ENCODE data around the gene SCAPER.

Gene SCAPER

DNA sequence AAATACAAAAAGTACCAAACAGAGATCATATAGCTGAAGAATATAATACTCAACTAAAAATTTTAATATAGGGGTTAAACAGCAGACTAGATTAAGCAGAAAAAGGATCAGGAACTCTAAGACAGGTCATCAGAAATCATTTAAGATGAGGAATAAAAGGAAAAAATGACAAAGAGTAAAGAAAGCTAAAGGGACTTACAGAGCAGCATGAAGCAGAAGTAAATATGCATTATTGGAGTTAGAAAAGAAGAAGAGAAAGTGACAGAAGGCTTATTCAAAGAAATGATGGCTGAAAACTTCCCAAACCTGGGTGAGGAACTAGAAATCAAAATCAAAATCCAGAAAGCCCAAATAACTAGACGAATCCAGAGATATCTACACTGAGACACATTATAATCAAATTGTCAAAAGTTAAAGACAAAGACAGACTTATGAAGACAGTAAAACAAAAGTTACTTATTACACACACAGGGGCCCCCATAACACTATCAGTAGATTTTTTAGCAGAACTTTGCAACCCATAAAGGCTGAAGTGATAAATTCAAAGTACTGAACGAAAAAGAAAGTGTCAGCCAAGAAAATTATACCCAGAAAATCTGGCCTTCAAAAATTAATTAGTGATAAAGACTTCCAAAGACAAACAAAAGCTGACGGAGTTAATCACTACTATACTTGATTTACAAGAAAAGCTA lies 95.6 kb downstream of the SCAPER start:
- POLR2A ChIA-PET: no interaction called here
- TF ChIP-seq, protein P1, sequence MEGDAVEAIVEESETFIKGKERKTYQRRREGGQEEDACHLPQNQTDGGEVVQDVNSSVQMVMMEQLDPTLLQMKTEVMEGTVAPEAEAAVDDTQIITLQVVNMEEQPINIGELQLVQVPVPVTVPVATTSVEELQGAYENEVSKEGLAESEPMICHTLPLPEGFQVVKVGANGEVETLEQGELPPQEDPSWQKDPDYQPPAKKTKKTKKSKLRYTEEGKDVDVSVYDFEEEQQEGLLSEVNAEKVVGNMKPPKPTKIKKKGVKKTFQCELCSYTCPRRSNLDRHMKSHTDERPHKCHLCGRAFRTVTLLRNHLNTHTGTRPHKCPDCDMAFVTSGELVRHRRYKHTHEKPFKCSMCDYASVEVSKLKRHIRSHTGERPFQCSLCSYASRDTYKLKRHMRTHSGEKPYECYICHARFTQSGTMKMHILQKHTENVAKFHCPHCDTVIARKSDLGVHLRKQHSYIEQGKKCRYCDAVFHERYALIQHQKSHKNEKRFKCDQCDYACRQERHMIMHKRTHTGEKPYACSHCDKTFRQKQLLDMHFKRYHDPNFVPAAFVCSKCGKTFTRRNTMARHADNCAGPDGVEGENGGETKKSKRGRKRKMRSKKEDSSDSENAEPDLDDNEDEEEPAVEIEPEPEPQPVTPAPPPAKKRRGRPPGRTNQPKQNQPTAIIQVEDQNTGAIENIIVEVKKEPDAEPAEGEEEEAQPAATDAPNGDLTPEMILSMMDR (IDR thresholded peaks at IDR 0.05; ENCODE audit: insufficient read depth, low read length, missing control alignments): no peak
- CTCF ChIA-PET: interaction anchor here (0.7 kb wide), 1 partner anchor 618 kb away, joined by 3 read pairs; no protein-coding TSS in a partner anchor
- no peak overlapping the region for H3K4me3 ChIP-seq (ENCODE audit: low read depth, low read length)
- DNase-seq (ENCODE audit: low read depth, low spot score): no peak

DNA sequence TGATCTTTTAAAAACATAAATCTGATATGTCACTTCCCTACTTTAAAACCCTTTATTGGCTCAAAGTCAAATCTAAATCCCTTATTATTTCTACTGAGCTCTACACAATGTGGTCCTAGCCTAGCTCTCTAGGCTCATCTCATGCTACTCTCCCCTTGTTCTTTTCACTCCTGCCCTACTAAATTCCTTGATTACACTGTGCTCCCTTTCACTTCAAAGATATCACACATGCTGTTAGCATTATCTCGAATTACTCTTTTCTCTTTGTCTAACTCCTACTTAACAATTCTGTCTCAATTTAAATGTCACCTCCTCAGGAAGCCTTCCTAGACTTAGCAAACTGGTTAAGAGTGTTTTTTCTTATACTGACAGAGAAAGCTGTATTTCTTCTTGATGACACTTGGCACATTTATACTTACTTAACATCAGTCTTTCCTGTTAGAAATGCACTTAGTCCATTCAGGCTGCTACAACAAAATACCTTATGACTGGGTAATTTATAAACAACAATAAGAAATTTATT lies 102.0 kb downstream of the SCAPER start:
- no peak for DNase-seq (ENCODE audit: low read depth, low spot score)
- TF ChIP-seq, protein P1 (IDR thresholded peaks at IDR 0.05; ENCODE audit: insufficient read depth, low read length, missing control alignments): no peak
- POLR2A ChIA-PET: no interaction called here
- CTCF ChIA-PET: no interaction called here
- no peak overlapping the region for H3K4me3 ChIP-seq (ENCODE audit: low read depth, low read length)

DNA sequence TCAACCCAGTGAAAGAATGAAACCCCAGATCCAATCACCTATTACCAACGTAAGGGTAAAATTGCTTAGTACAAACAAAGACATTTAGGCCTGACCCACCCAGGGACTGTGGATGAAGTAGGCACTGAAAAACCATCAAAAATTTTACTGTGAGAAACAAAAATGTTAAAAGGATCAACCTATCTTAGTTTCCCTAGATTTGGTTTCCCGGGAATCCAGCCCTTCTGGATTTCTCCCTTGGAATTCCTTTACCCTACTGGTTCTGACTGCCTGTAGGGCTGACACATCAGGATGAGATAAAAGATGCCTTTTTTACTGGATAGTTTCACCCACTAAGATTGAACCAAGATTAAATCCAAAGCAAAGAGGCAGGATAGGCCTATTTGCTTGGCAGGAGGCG lies 102.7 kb downstream of the SCAPER start:
- no peak overlapping the region for H3K4me3 ChIP-seq (ENCODE audit: low read depth, low read length)
- ChIA-PET POLR2A (no interaction called here), CTCF (no interaction called here)
- TF ChIP-seq, protein P1 (IDR thresholded peaks at IDR 0.05; ENCODE audit: insufficient read depth, low read length, missing control alignments): no peak
- DNase-seq (ENCODE audit: low read depth, low spot score): no peak

DNA sequence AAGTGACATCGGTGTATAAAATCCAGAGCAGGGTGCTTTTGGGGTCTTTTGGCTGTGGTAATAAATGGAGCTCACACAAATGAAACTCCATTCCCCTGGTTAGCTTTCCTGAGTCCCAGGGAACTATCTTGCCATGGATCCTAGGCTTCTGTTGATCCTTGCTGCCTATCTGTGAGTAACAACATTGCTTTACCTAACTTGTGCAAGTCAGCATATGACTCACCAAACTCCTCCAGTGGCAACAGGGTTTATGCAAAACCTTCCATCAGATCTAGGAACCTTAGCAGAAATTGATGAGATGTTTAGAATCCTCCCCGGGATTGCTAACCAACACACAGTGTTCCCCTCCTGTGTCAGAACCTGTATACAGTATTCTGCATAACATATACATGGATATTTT lies 105.4 kb downstream of the SCAPER start:
- TF ChIP-seq, protein P1 (IDR thresholded peaks at IDR 0.05; ENCODE audit: insufficient read depth, low read length, missing control alignments): no peak
- POLR2A ChIA-PET: no interaction called here
- CTCF ChIA-PET: no interaction called here
- H3K4me3 ChIP-seq (ENCODE audit: low read depth, low read length): no peak overlapping the region
- peak; percentile 38 for DNase-seq (ENCODE audit: low read depth, low spot score)

DNA sequence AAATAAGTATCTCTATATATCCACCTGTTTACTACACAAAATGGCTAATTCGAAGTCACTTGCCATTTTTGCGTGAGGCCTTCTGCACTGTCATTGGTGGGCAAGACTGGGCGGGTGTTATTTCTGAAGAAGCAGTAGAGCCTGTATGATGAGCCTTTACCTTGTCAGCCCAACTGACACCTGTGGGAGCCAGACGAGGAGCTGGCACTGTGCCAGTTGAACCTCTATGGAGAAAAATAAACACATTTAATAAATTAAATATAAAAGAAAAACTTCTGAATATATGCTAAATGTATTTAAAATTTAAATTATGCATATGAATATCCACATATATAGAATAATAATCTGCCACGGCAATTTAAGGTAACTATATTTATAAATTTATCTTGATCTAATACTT lies 109.9 kb downstream of the SCAPER start:
- CTCF ChIA-PET: no interaction called here
- H3K4me3 ChIP-seq (ENCODE audit: low read depth, low read length): no peak overlapping the region
- TF ChIP-seq, protein P1 (IDR thresholded peaks at IDR 0.05; ENCODE audit: insufficient read depth, low read length, missing control alignments): no peak
- POLR2A ChIA-PET: no interaction called here
- no peak for DNase-seq (ENCODE audit: low read depth, low spot score)

DNA sequence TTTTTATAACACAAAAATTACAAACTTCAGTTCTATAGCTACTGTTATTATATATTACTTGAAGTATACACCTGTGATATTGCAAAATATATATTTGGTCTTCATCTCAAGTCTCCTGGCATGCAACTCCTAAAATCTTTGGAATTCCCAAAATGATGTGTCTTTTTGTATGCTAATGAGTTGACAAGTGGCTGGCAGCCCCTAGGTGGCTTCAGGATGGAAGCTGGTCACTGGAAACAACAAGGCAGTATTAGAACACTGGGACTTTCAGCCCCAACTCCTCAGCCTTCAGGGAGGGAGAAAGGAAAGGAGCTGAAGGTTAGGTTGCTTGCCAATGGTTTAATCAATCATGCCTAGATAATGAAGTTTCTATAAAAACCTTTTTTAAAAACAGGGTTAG lies 112.0 kb downstream of the SCAPER start:
- TF ChIP-seq, protein P1 (IDR thresholded peaks at IDR 0.05; ENCODE audit: insufficient read depth, low read length, missing control alignments): no peak
- POLR2A ChIA-PET: no interaction called here
- DNase-seq (ENCODE audit: low read depth, low spot score): no peak
- H3K4me3 ChIP-seq (ENCODE audit: low read depth, low read length): no peak overlapping the region
- CTCF ChIA-PET: interaction anchor here (1.2 kb wide), 1 partner anchor 47 kb away, joined by 4 read pairs; no protein-coding TSS in a partner anchor
